GM18858 (cell line): Measurements from ENCODE around the gene ZFP91.
"Not testable (repeated sequence)": the region's sequence is repeated elsewhere in the genome, so short reads cannot be mapped to it uniquely, and the experiment has no call there.

Experiments used
- ATAC-seq: cut with Tn5 transposase; IDR thresholded peaks from one replicate; pipeline ENCODE4 v1.9.1; 2021; ENCODE audit not compliant: unreplicated experiment

The ZFP91 gene, protein sequence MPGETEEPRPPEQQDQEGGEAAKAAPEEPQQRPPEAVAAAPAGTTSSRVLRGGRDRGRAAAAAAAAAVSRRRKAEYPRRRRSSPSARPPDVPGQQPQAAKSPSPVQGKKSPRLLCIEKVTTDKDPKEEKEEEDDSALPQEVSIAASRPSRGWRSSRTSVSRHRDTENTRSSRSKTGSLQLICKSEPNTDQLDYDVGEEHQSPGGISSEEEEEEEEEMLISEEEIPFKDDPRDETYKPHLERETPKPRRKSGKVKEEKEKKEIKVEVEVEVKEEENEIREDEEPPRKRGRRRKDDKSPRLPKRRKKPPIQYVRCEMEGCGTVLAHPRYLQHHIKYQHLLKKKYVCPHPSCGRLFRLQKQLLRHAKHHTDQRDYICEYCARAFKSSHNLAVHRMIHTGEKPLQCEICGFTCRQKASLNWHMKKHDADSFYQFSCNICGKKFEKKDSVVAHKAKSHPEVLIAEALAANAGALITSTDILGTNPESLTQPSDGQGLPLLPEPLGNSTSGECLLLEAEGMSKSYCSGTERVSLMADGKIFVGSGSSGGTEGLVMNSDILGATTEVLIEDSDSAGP

DNA sequence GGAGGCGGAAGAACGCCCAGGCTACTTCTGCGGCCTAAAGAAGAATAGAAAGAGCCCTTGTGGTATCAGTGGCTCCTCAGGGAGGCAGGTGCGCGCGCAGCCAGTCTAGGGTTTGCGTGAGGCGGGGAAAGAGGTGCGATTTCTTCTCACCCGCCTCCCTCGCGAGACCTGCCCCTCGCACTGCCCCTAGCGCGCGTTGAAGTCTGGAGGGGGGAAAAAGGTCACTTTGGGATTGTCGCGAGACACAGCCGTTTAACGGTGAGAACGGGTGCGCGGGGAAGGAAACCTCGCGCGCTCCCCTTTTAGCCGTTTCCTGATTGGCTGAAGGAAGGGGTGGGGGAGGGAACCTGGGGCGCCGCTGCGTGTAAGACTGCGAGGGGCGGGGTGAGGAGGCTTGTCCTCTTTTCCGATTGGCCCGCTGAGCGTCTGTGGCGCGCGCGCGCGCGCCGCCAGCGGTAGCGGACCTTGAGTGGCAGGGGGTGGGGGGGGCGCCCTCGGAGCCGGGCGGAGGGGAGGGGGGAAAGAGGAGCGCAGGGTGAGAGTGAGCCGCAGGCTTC, at the start of gene ZFP91:
Gene ZFP91 (plus strand): TSS at position 429 of the 557 bp plus-strand sequence. CDS start 219 bp downstream, outside the sequence.
- peak; percentile 14 for ATAC-seq

DNA sequence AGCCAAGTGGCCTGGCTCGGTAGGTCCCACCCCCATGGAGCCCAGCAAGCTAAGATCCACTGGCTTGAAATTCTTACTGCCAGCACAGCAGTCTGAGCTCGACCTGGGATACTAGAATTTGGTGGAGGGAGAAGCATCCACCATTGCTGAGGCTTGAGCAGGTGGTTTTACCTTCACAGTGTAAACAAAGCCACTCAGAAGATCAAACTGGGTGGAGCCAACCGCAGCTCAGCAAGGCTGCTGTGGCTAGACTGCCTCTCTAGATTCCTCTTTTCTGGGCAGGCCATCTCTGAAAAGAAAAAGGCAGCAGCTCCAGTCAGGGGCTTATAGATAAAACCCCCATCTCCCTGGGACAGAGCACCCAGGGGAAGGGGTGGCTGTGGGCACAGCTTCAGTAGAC, 48.6 kb upstream of the ZFP91 start:
- no peak for ATAC-seq

DNA sequence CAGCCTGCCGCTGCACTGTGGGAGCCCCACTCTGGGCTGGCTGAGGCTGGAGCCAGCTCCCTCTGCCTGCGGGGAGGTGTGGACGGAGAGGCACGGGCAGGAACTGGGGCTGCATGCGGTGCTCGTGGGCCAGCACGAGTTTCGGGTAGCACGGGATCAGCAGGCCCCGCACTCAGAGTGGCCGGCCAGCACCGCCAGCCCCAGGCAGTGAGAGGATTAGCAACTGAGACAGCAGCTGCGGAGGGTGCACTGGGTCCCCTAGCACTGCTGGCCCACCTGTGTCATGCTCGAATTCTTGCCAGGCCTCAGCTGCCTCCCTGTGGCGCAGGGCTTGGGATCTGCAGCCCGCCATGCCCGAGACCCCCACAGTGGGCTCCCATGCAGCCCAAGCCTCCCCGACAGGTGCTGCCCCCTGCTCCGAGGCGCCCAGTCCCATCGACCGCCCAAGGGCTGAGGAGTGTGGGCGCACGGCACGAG, 47.0 kb upstream of the ZFP91 start:
- ATAC-seq: no peak

DNA sequence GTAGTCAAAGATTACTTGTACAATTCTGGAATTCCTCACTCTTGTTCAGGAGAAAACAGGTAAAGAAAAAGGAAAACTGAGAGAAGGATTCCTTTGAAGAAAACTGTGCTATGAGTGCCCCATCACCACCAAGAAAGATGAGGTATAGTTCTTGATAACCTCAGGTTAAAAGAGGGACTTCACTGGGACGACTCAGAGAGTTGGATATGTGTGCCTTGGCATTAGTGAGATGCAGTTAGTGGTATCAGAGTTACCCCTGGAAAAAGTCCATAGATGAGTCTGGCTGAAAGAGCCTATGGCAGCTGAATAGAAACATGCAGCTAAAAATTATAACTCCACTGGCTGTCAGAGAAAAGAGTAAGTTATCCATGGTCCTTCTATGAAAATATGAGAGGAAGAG, 32.0 kb upstream of the ZFP91 start:
- ATAC-seq: no peak

DNA sequence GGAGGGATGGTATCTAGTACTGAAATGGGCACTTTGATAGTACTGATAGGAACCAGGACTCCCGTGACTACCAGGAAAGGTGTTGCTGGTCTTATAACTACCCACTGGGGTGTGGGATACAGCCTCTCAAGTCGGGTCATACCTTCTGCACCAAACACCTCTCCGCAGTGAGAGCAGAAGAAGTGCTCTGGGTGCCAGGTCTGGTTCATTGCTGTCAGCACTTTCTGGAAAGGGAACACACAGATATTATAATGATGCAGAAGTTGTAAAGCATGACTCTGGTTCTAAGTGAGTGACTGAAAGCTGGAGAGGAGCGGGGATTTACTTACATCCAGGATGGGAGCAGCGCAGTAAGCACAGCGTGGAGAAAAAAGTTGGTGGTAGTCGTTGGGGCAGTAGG, 29.2 kb upstream of the ZFP91 start:
- no peak for ATAC-seq

DNA sequence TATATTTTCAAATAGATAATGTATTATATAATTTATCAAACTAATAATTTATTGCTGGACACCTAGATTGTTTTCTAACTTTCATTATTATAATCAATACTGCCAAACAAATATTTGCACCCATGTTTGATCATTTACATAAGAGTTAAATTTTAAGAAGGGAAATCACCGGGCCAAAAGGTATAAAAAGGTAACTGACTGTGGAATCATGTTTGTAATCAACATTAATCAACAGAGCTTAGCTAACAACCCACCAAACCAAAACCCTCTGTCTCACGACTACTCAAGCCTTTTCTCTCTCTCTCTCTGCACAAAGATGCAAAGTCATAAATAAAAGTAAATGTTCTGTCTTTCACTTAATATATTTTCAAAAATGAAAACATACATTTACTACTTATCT, 18.0 kb upstream of the ZFP91 start:
- ATAC-seq: no peak

DNA sequence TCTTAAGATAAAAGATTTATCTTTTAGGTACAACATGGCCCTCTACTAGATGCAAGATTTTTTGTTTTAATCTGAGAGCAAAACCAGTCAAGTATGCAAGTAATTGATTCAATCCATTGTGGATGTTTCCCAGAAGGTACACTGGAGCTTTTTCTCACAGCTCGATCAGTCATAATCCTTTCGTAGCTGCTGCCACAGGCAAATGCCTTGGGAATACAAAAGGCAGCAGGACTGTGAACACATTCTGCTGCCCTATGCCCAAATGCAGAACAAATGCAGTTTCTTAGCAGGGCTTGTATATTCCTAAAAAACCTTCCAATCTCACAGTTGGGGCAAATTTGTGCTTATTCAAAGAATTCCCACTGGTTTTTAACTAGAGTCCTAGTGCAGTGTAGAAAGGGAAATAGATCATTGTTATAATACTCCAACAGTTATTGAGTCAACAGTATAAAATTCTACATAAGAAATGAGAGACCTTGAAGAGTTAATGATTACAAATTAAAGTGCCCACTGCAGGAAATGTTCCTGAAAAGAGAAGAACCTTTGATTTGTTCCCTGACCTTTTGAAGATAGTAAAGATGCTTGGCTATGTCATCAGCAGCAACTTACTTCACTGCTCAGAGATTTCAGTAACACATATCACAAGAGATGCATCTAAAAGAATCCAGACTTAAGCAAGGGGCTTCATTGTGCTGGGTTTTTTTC, 17.3 kb upstream of the ZFP91 start:
- ATAC-seq: no peak

DNA sequence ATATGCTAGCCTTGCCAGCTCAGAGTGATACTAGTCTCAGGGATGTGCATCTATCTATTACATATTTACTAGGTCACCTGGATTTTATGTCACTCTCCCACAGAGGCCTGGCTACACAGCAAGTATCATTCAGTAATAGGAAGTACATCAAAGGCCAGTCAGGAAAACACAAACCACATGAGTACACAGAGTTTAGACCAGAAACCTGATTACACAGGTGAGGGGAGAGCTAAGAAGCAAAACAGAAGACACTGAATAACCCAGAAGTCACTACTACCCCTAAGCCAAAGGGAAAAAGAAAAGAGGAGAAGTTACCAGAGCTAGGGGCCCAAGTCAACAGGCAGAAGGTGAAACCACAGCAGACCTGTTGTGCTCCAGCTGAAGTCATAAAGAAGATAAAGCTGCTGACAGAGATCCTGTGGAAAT, 16.5 kb upstream of the ZFP91 start:
- peak; percentile 81 for ATAC-seq

DNA sequence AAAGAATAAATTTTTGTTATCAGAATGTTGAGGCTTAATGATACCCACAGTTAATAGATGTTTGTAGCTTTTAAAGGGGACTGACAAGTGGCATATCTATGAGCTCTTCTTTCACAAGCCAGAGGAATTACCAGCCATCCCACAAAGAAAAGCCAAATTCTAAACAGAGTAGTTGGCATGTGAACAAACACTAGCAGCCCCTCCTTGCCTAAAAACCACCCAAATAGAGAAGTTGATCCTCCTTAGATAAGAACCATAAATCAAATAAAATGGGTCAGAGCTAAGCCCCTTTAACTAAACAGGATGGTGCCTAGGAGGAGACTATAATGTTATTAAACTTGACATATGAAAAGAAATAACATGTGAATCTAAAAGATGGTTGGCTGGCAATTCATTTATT, 14.6 kb upstream of the ZFP91 start:
- no peak for ATAC-seq

DNA sequence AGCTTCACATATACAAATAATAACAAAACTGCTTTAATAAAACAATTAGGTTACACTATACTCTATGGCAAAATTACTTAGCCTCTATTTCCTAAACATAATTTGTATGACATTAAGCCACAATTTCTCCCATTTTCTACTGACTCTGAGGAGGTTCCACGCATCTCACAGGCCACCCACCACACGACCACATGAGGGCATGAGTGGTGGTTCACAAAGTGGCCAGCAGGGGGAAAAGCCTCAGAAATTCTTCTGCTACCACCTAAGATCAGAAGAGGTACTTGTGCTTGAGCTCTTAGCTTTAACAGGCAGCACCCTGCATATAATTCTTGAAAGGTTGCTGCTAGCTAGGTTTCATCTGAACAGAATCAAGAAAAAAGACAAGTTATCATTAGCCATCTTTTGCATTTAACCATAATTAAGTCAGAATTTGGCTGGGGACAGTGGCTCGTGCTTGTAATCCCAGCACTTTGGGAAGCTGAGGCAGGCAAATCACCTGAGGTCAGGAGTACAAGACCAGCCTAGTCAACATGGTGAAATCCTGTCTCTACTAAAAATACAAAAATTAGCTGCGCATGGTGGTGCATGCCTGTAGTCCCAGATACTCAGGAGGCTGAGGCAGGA, 10.9 kb upstream of the ZFP91 start:
- peak; percentile 87 for ATAC-seq

DNA sequence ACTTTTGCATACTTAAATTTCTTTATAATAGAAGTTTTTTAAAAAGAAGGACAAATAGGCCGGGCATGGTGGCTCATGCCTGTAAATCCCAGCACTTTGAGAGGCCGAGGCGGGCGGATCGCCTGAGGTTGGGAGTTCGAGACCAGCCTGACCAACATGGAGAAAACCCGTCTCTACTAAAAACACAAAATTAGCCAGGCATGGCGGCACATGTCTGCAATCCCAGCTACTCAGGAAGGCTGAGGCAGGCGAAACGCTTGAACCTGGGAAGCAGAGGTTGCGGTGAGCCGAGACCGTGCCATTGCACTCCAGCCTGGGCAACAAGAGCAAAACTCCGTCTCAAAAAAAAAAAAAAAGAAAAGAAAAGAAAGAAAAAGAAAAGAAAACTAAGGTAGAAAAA, 6.0 kb upstream of the ZFP91 start:
- not testable (repeated sequence) for ATAC-seq

DNA sequence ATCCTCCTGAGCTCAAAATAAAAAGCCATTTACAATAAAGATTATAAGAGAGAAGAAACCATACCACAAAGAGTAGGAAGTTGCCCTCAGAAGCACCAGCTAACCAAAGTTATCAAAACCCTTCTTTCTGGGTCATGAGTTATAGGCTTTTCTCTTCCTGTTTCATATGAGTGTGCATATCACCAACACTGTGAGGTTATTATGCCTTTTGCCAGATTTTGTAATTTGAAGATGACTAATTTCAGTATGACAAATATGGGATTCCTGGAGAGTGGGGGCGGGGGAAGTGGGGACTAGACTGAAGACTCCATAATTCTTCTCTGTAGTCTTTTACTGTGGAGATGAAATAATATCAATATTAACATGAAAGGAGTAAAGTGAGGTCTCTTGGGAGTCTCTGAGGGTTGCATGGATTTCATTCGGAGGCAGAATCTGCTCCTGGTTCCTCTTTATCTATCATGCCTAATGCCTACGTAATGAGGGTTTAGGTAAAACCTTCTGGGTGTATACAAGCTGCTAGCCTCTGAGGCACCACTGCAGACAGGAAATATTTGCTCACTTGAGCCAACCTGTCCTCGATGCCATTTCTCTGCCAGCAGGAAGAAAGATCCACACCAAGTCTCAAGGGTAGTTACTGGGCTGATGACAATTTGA, 5.3 kb upstream of the ZFP91 start:
- ATAC-seq: peak; percentile 21

DNA sequence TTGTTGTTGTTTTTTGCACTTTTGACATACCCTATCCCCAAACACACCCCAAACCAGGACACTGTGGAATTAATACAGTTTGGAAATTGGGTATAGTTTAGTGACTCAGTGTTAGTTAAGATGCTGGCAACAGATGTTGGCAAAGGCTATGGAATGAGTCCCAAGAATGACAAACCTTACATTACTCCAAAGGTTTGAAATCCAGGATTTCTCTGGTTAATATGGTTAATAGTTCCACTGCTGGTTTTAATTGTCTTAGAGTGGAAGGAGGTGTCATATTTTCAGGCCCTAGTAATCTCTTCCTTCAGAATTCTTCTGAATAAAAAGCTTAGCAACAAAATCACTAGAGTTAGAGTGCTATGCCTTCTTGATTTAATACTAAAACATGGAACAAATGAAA, 4.0 kb upstream of the ZFP91 start:
- no peak for ATAC-seq

DNA sequence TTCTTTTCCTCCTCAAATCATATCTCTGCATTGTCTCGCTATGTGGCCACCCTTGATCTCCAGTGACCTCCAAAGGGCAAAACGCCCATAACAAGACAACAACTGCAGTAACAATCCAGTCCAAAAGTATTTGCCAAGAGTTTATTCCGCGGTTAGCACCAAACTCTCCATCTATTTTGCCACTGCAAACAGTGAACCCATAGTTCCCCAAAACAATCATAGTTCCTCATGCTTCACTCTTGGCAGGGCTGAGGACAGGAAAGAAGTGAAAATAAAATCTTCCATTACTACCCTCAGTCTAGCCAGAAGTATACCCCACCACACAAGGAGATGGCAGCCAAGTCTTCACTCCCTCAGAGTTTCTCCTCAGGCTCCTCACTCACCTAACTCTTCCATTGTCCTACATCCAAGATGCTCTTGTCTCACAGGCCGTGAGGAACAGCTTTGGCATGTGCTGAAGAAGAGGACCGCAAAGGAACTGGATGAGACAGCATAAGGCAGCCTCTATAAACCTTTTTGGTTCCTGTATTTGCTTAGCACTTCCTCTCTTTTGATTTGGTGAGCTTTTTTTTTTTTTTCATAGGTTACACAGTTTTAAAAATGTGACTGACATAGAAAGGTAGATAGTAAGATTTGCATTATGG, 3.4 kb upstream of the ZFP91 start, which contains the start of gene LPXN:
Gene LPXN (minus strand): TSS at position 480 of the 644 bp plus-strand sequence. CDS start 84 bp downstream, at position 396.
- no peak for ATAC-seq

DNA sequence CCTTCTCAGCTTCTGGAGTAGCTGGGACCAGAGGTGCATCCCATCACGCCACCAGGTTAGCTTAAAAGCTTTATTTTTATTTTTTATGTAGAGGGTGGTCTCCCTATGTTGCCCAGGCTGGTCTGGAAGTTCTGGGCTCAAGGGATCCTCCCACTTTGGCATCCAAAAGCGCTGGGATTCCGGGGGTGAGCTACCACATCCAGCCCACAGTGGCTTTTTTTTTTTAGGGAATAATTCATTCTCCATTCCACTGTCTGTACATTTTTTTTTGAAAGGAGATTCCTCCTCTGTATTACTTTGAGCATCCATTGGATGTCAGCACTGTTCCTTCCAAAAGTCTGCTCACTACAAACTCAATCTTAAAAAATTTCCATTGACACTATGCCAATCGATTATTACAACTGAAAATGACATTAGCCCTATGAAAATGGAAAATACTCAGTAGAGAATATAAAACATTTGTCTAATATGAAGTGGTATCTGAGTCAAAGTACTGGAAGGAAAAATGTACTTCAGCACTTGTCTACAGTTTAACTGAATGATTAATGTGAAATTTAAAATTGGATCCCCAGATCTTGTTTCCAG, 1.9 kb upstream of the ZFP91 start:
- no peak for ATAC-seq

DNA sequence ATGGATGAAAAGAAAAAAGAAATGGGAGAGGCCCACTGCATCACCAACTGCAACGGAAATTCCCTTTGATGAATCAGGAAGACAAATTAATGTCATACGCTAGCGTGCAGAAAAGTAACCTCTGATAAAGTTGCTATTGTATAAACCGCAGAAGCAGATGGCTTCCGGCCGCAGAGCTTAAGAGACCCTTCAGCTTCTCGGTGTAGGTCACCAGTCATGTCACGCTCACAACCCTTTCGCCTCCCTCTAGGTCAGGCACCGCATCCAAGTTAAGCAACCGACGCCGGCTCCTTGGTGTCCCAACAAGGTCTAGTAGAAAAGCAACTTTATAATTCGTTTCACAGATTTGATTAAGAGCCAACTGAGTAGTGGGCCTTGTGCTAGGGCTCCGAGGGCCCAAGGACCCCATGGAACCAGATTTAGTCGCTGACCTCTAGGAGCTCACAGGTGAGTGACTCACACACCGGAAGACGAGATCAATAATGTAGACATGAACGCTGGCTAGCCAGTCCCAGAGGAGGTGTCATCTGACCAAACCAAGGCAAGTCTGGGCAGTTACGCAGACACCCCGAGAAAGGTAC, 1.2 kb upstream of the ZFP91 start:
- ATAC-seq: peak; percentile 45

DNA sequence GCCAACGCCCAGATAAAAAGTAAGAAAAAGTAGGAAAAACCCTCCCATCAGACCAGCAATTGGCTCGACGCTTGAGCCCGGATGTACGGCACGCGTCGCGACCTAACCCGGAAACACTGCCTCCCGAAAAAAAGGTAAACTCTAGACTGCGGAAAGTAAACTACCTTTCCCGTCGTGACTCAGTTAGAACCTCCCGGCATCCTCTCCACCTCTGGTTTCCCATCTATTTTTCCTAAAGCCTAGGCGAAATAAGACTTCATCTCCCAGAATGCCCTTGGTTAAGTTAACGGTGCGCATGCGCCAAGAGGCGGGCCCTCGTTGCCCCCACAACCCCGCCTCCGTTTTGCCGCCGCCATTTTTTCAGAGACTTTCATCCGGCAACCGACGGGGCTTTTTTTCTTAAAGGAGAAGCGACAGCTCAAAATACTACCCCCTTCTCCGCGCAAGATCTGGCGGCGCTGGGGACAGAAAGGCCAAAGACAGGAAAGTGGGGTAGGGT, 678 bp upstream of the ZFP91 start:
- ATAC-seq: no peak

DNA sequence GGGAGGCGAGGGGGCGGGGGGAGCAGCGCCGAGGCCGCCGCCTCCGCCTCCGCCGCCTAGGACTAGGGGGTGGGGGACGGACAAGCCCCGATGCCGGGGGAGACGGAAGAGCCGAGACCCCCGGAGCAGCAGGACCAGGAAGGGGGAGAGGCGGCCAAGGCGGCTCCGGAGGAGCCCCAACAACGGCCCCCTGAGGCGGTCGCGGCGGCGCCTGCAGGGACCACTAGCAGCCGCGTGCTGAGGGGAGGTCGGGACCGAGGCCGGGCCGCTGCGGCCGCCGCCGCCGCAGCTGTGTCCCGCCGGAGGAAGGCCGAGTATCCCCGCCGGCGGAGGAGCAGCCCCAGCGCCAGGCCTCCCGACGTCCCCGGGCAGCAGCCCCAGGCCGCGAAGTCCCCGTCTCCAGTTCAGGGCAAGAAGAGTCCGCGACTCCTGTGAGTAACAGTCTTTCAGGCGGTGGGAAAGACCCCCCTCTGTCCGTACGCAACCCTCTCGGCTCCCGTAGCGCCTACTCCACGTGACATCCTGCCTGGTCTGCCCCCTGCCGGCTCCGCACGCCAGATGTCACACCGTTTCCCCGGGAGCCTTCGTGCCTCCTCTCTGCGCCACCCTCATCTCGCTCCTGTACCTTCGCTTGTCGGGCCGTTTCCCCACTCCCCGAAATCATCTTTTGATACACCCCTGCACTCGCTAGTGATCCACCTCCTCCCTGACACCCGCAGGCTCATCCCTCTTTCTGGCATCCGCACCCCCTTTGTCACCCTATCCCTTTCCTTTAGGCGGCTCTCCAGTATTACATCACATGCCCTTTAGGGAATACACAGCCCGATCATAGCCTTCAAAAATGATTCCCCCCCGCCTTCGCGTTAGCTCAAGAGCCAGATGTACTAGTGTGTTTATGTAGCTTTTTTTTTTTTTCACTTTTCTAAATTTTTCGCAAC, 598 bp downstream of the ZFP91 start:
- peak; percentile 31 for ATAC-seq
